HepG2 (cell line): ENCODE measurements around the gene IGFBP6. TPM values are rescaled to one million over a fixed set of nuclear protein-coding genes. Genes with fewer than 3 reads are reported as not detected.

Experiments used
- ATAC-seq: fragments of 200-7000 bp; cut with Tn5 transposase; 3 replicates; pipeline ENCODE4 v1.9.1; 2020; ENCODE audit warnings: mild to moderate bottlenecking, moderate library complexity
- BruUV-seq: library from RNA; stranded (reverse); fragments of 400-500 nt; replicated peaks from 2 replicates; lab custom pipeline; 2021; lab: Mats Ljungman, UMichigan
- CTCF ChIA-PET: fragments of 300-600 bp; formaldehyde crosslinking; extraction: SDS; loops from one replicate; lab custom pipeline; 2021; ENCODE audit warnings: low total read pairs, inconsistent platforms, low intra/inter-chr PET ratio; lab: Yijun Ruan, JAX
- POLR2A ChIA-PET: fragments of 350-600 bp; sonication (Branson Sonifier 250); formaldehyde crosslinking; loops from one replicate; lab custom pipeline; 2020; ENCODE audit warnings: antibody characterized with exemption, inconsistent platforms; lab: Yijun Ruan, JAX
- DNase-seq: peaks from one replicate; pipeline ENCODE4 v3.0.0-alpha.2; 2015; ENCODE audit warnings: low spot score
- FAIRE-seq: peaks from 3 replicates; lab custom pipeline; 2011; peaks lifted over from hg19 to GRCh38; lab: Jason Lieb, UNC
- H2AFZ ChIP-seq: one replicate; pipeline ENCODE4 v1.6.1; 2011; ENCODE audit warnings: low read length, inconsistent platforms
- H3K27ac ChIP-seq: fragments of 300-600 bp; 3 replicates; pipeline ENCODE4 v1.8.0; 2011; ENCODE audit warnings: mixed run types, mild to moderate bottlenecking, mixed read lengths, low read length, inconsistent platforms; ENCODE audit not compliant: insufficient read depth; ENCODE audit errors: extremely low read length
- H3K27me3 ChIP-seq, 2 experiments: fragments of 200-600 bp in 1 of 2; 2 replicates in 1 of 2; 3 replicates in 1 of 2; pipeline versions ENCODE4 v1.6.0 to v1.8.0; 2011; ENCODE audit warnings: low read length in 2 of 2, mild to moderate bottlenecking in 2 of 2, moderate library complexity in 2 of 2, inconsistent platforms in 1 of 2; ENCODE audit not compliant: insufficient read depth in 2 of 2, control insufficient read depth in 1 of 2
- H3K36me3 ChIP-seq, 2 experiments: fragments of 200-600 bp in 1 of 2; replicated peaks in 1 of 2; 2 replicates in 1 of 2; 3 replicates in 1 of 2; pipeline versions ENCODE4 v1.5.1 to v1.8.0; 2011; ENCODE audit warnings: low read length in 2 of 2, inconsistent platforms in 1 of 2; ENCODE audit not compliant: insufficient read depth in 2 of 2, control insufficient read depth in 1 of 2
- H3K4me1 ChIP-seq: 2 replicates; pipeline ENCODE4 v1.5.1; 2012; ENCODE audit warnings: low read length, inconsistent platforms; ENCODE audit not compliant: insufficient read depth
- H3K4me2 ChIP-seq: 2 replicates; pipeline ENCODE4 v1.6.0; 2011; ENCODE audit warnings: low read depth, low read length, inconsistent platforms
- H3K4me3 ChIP-seq, 3 experiments: fragments of 200-600 bp in 1 of 3; sonication (generic), shearing (Covaris generic) in 1 of 3; replicated peaks in 1 of 3; 2 replicates each; pipeline ENCODE4 v1.5.1; 2011 to 2016; ENCODE audit warnings: low read length in 3 of 3, inconsistent platforms in 2 of 3, low read depth in 2 of 3, mild to moderate bottlenecking in 2 of 3, control low read depth in 1 of 3, mixed read lengths in 1 of 3; ENCODE audit not compliant: insufficient read depth in 1 of 3
- H3K79me2 ChIP-seq: one replicate; pipeline ENCODE4 v1.6.1; 2011; ENCODE audit warnings: low read length, inconsistent platforms; ENCODE audit not compliant: insufficient read depth
- H3K9ac ChIP-seq: 2 replicates; pipeline ENCODE4 v1.6.0; 2011; ENCODE audit warnings: mild to moderate bottlenecking, low read depth, low read length, inconsistent platforms; ENCODE audit not compliant: insufficient read depth
- H3K9me3 ChIP-seq: 2 replicates; pipeline ENCODE4 v1.5.1; 2012; ENCODE audit warnings: mild to moderate bottlenecking, low read length
- H4K20me1 ChIP-seq: 2 replicates; pipeline ENCODE4 v1.6.0; 2011; ENCODE audit warnings: inconsistent platforms, mild to moderate bottlenecking, low read length, moderate library complexity; ENCODE audit not compliant: insufficient read depth
- ELF3 ChIP-seq: IDR thresholded peaks from 2 replicates; pipeline ENCODE4 v1.6.1; 2016; ENCODE audit warnings: missing genetic modification reagents, missing compliant biosample characterization
- FOXC1 ChIP-seq: sonication (generic); formaldehyde crosslinking; IDR thresholded peaks from 2 replicates; pipeline ENCODE4 v1.8.0; 2022; ENCODE audit warnings: mild to moderate bottlenecking, missing genetic modification reagents, borderline replicate concordance
- KLF9 ChIP-seq: IDR thresholded peaks from 2 replicates; pipeline ENCODE4 v1.6.1; 2016; ENCODE audit warnings: low read depth
- MLLT10 ChIP-seq: sonication (generic); formaldehyde crosslinking; IDR thresholded peaks from 2 replicates; pipeline ENCODE4 v1.4.0; 2020; ENCODE audit warnings: missing genetic modification reagents
- MXI1 ChIP-seq: IDR thresholded peaks from 3 replicates; pipeline ENCODE4 v1.6.1; 2012; ENCODE audit warnings: low read depth, low read length, inconsistent platforms, borderline replicate concordance
- NFAT5 ChIP-seq: sonication (generic); formaldehyde crosslinking; IDR thresholded peaks from 2 replicates; pipeline ENCODE4 v1.4.0; 2020; ENCODE audit warnings: missing genetic modification reagents
- POLR2AphosphoS5 ChIP-seq: IDR thresholded peaks from 2 replicates; pipeline ENCODE4 v1.6.1; 2012; ENCODE audit warnings: low read depth, low read length
- SP5 ChIP-seq: IDR thresholded peaks from 2 replicates; pipeline ENCODE4 v1.6.1; 2016; ENCODE audit warnings: low read depth, borderline replicate concordance
- ZFY ChIP-seq: sonication (generic); formaldehyde crosslinking; IDR thresholded peaks from 2 replicates; pipeline ENCODE4 v1.4.0; 2020; ENCODE audit warnings: missing genetic modification reagents
- ZNF160 ChIP-seq: sonication (generic); formaldehyde crosslinking; IDR thresholded peaks from 2 replicates; pipeline ENCODE4 v1.8.0; 2022; ENCODE audit warnings: mild to moderate bottlenecking, inconsistent platforms, missing genetic modification reagents
- ZNF460 ChIP-seq: sonication (generic); formaldehyde crosslinking; IDR thresholded peaks from 2 replicates; pipeline ENCODE4 v1.5.1; 2020; ENCODE audit warnings: missing genetic modification reagents, mild to moderate bottlenecking, borderline replicate concordance
- ZNF768 ChIP-seq: sonication (generic); formaldehyde crosslinking; IDR thresholded peaks from 2 replicates; pipeline ENCODE4 v1.4.0; 2020; ENCODE audit warnings: missing genetic modification reagents
- ZNF777 ChIP-seq: sonication (generic); formaldehyde crosslinking; IDR thresholded peaks from 2 replicates; pipeline ENCODE4 v1.4.0; 2020; ENCODE audit warnings: missing genetic modification reagents
- ZNF788 ChIP-seq: sonication (generic); formaldehyde crosslinking; IDR thresholded peaks from 2 replicates; pipeline ENCODE4 v1.5.0; 2020; ENCODE audit warnings: mild to moderate bottlenecking, missing genetic modification reagents, borderline replicate concordance
- ZNF816 ChIP-seq: sonication (generic); formaldehyde crosslinking; IDR thresholded peaks from 2 replicates; pipeline ENCODE4 v1.8.0; 2022; ENCODE audit warnings: missing genetic modification reagents, mild to moderate bottlenecking, borderline replicate concordance
- WGBS: methylation state at CpG from one replicate; pipeline ENCODE4 v1.1.6; 2017; ENCODE audit warnings: low lambda C conversion rate; 5-methylcytosine and 5-hydroxymethylcytosine counted together
- in situ Hi-C: cut with HindIII; loops from 2 replicates; pipeline ENCODE4 v1.10.0; 2017; ENCODE audit warnings: low pct_unique_long_range_greater_than_20kb; ENCODE audit not compliant: extremely low pct_ligation_motif_present
- intact Hi-C: fragments of 100-400 bp; cut with micrococcal nuclease; formaldehyde crosslinking; loops from one replicate; pipeline ENCODE4 v1.10.0; 2022; ENCODE audit not compliant: unreplicated experiment
- polyA plus RNA-seq, 8 experiments: library from polyadenylated mRNA; depleted of rRNA in 3 of 8; stranded (reverse) in 7 of 8; unstranded in 1 of 8; fragments of >200 nt; fragmentation: Illumina TruSeq in 4 of 8; extraction: Trizol in 4 of 8; gene quantifications; 2 replicates each; pipeline versions ENCODE4 v1.2.1 to v1.2.3, GENCODE V29; 2011 to 2016; ENCODE audit warnings: low read depth in 4 of 8, missing spikeins in 1 of 8, mixed read lengths in 1 of 8; ENCODE audit not compliant: insufficient read depth in 1 of 8
- total RNA-seq, 5 experiments: library from RNA; depleted of rRNA; stranded (reverse); fragments of >200 nt; fragmentation: Illumina TruSeq; extraction: Trizol; gene quantifications; 2 replicates each; pipeline ENCODE4 v1.2.3, GENCODE V29; 2016; ENCODE audit warnings: low read depth in 1 of 5

Gene IGFBP6
- total and polyA plus RNA-seq, 2 of the 13 experiments (the other 11 are each of a cell fraction or from before 2014, with no cell fraction given) = 3.9 to 25.2 TPM

DNA sequence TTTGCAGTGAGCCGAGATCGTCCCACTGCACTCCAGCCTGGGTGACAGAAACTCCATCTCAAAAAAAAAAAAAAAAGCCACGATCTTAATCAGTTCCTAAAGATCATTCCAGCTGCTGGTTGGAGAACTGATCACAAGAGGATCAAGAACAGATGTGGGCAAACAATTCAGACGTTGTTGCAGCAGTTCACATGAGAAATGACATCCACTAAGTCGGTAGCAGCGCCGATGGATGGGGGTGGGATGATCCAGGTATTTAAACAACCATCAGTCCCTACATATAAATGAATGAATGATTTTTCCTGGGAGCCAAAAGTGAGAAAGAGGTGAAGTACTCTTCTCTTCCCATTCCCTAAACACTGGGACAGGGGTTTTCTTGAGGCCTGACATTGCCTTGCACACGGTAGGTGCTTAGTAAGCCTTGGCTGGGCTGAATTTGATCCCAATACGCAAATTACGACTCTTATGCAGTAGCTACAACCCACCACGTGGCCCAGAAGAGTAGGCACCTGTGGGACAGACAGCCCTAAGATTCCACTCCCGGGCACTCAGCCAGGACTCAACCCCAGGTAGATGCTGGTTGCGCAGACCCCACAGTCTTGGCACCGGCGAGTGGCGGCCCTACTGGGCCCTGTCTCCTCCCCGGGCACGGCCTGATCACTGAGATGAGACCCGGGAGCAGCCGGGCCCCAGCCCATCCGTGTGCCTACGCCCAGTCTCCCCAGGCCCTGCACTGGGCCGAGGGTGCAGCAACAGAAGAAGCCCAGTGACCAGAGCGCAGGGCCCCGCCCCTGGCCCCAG is 18.8 kb upstream of the IGFBP6 start (continued):
- TF ChIP-seq ZNF160 (CRISPR knock-in tag) = 0 out of 2 replicates have a peak, but pooled peaks have one; percentile 12
- peak; percentile 50; the same call in 1 of the 2 replicates for TF ChIP-seq POLR2AphosphoS5
- TF ChIP-seq SP5 (CRISPR knock-in tag) = no peak
- TF ChIP-seq MLLT10 (CRISPR knock-in tag) = no peak
- peak; percentile 47; the same call in 1 of the 2 replicates for TF ChIP-seq ZNF768
- TF ChIP-seq FOXC1 = peak; percentile 40; the same call in 1 of the 2 replicates
- TF ChIP-seq ELF3 = peak; percentile 11; the same call in 1 of the 2 replicates
- no peak for TF ChIP-seq ZNF816 (CRISPR knock-in tag)

DNA sequence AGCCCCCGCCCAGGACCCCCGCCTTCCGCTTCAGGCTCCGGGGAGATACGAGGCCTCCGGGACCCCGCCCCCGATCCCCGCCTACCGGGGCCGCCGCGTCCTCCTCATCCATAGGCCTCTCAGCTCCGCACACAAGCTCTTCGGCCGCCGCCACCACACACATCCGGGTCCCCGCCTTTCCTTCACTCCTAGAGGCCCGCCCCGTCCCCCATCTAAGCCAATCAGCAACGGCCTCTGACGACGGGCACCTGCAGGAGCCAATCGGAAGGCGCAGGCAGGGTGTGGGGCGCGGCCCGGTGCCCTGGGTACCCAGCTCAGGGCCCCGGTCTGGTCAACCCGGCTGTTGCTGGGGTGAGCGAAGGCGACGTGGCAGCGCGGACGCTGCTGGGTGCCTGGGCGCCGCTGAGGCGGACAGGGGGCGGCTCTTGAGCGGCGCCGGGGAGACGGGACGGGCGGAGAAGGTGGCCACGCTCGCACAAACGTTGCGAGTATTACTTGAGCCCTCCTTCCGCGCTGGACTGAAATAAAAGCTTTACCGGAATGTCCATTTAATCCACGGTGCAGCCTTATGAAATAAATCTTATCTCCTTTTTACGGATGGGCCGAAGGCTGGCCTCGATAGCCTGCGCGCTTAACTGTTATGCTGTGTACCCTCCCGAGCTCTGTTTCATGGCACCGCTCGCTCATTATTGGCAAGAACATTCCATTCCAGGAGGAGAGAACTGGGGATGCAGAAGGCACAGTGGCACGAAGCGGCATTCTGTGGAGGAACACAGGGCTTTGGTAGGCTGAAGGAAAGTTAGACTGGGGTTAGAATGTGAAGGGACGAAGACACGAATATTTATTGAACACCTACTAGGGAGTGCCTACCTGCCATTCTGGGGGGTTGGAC is 18.0 kb upstream of the IGFBP6 start, which contains the start of gene SPRYD3:
SPRYD3 (minus strand) TSS at position 165 of the 892 bp plus-strand sequence; CDS start at position 108, 57 bp downstream.
- Histone ChIP-seq H3K4me2 (peak within 1 kb of the TSS; percentile 100), H3K79me2 (no peaks in the 10 kb centered on the region), H3K36me3 (peaks cover 1 to 9% of the 10 kb centered on the region in 2 experiments; a peak in 1 of 5 replicates), H3K9me3 (no peaks in the 10 kb centered on the region), H2AFZ (peak within 1 kb of the TSS; percentile 70), H3K27me3 (no peaks in the 10 kb centered on the region; a peak in 1 of 5 replicates), H3K4me3 (peak within 1 kb of the TSS; percentile 72 to 89 (median 73)), H3K27ac (peak within 1 kb of the TSS; percentile 91), H3K9ac (peak within 1 kb of the TSS; percentile 92), H4K20me1 (no peaks in the 10 kb centered on the region), H3K4me1 (peaks cover 53% of the 10 kb centered on the region)
- BruUV-seq = TSS peak; percentile 98
- DNase-seq (peak; percentile 96), ATAC-seq (peak; percentile 98), FAIRE-seq (peak; percentile 36)
- POLR2A ChIA-PET = interaction anchor here (0.7 to 3.6 kb wide), 30 partner anchors 12 to 422 kb away, joined by 3 to 102 read pairs (median 7); partner anchors contain the start of genes AAAS, CSAD, EIF4B and IGFBP6
- 10% methylated on average over 31 of the region's 67 CpGs for WGBS
- in situ Hi-C loops (no loop called here), intact Hi-C loops (loop anchor here (2.0 kb wide), 1 partner anchor 19 kb away; no protein-coding TSS in a partner anchor)
- CTCF ChIA-PET = no interaction called here
- TF ChIP-seq ZFY (CRISPR knock-in tag) (peak; percentile 82), ZNF460 (CRISPR knock-in tag) (peak; percentile 89), ZNF788 (CRISPR knock-in tag) (no peak; the same call in 1 of the 2 replicates), KLF9 (CRISPR knock-in tag) (peak; percentile 81; the same call in 1 of the 2 replicates), NFAT5 (CRISPR knock-in tag) (0 out of 2 replicates have a peak, but pooled peaks have one; percentile 60), MXI1 (peak; percentile 45; the same call in 1 of the 3 replicates), ZNF777 (peak; percentile 70)
